ENCODE measurements around the gene GRIK4. TPM values are rescaled to one million over a fixed set of nuclear protein-coding genes. Genes with fewer than 3 reads are reported as not detected.

Gene GRIK4
- total and polyA plus RNA-seq, 2 experiments from 2014 or later = not detected

GRCh38 chr11:120912915-120913314 lies 401.4 kb downstream of the GRIK4 start:
- TF ChIP-seq EZH2 (IDR thresholded peaks at IDR 0.05; ENCODE audit: insufficient read depth, poor library complexity, severe bottlenecking) (no peak), EZH2phosphoT487 (IDR thresholded peaks at IDR 0.05; ENCODE audit: insufficient read depth, low read depth) (no peak)
- H4K20me1 ChIP-seq (ENCODE audit: insufficient read depth) = no peaks in the 10 kb centered on the region
- 24 to 38% methylated on average over 2 of the region's 2 CpGs for WGBS, 2 experiments (ENCODE audit: low coverage in 1 of 2, low lambda C conversion rate in 2 of 2, missing lambda C conversion rate in 2 of 2)
- H3K9me3 ChIP-seq (ENCODE audit: low read depth) = no peaks in the 10 kb centered on the region
- H3K9me2 ChIP-seq (ENCODE audit: insufficient read depth) = no peaks in the 10 kb centered on the region
- no peaks in the 10 kb centered on the region for H3K4me1 ChIP-seq (ENCODE audit: insufficient read depth)
- no peak overlapping the region for H2AFZ ChIP-seq
- no peaks in the 10 kb centered on the region for H3K79me2 ChIP-seq (ENCODE audit: insufficient read depth)
- in situ Hi-C loops (cut with MboI) = no loop called here
- H3K27ac ChIP-seq = no peak overlapping the region
- H3K36me3 ChIP-seq (ENCODE audit: low read depth) = no peaks in the 10 kb centered on the region
- DNase-seq = no peak
- H3K4me3 ChIP-seq = no peak overlapping the region
- no peak overlapping the region for H3K4me2 ChIP-seq (ENCODE audit: unreplicated experiment)
- H3K27me3 ChIP-seq (replicated peaks; ENCODE audit: insufficient read depth) = peaks cover 19% of the 10 kb centered on the region
- H3K9ac ChIP-seq = no peak overlapping the region
- H3F3A ChIP-seq (ENCODE audit: insufficient read depth) = no peaks in the 10 kb centered on the region

GRCh38 chr11:120914021-120914420 lies 402.5 kb downstream of the GRIK4 start:
- Histone ChIP-seq H3K79me2 (ENCODE audit: insufficient read depth) (no peaks in the 10 kb centered on the region), H3K27ac (no peak overlapping the region), H3K4me3 (no peak overlapping the region), H3K36me3 (ENCODE audit: low read depth) (no peaks in the 10 kb centered on the region), H3K4me1 (ENCODE audit: insufficient read depth) (no peaks in the 10 kb centered on the region), H3K9me3 (ENCODE audit: low read depth) (no peaks in the 10 kb centered on the region), H3K27me3 (replicated peaks; ENCODE audit: insufficient read depth) (peaks cover 27% of the 10 kb centered on the region), H3K9me2 (ENCODE audit: insufficient read depth) (no peaks in the 10 kb centered on the region), H3K4me2 (ENCODE audit: unreplicated experiment) (no peak overlapping the region), H3K9ac (no peak overlapping the region), H3F3A (ENCODE audit: insufficient read depth) (no peaks in the 10 kb centered on the region), H4K20me1 (ENCODE audit: insufficient read depth) (no peaks in the 10 kb centered on the region), H2AFZ (no peak overlapping the region)
- 67 to 69% methylated on average over 5 of the region's 5 CpGs for WGBS, 2 experiments (ENCODE audit: low coverage in 1 of 2, low lambda C conversion rate in 2 of 2, missing lambda C conversion rate in 2 of 2)
- in situ Hi-C loops (cut with MboI) = no loop called here
- TF ChIP-seq EZH2phosphoT487 (IDR thresholded peaks at IDR 0.05; ENCODE audit: insufficient read depth, low read depth) = no peak
- TF ChIP-seq EZH2 (IDR thresholded peaks at IDR 0.05; ENCODE audit: insufficient read depth, poor library complexity, severe bottlenecking) = no peak
- no peak for DNase-seq

- Histone ChIP-seq H3K9ac (no peak overlapping the region), H3K9me2 (ENCODE audit: insufficient read depth) (no peaks in the 10 kb centered on the region), H3K4me1 (ENCODE audit: insufficient read depth) (no peaks in the 10 kb centered on the region), H2AFZ (no peak overlapping the region), H3K79me2 (ENCODE audit: insufficient read depth) (no peaks in the 10 kb centered on the region), H3K9me3 (ENCODE audit: low read depth) (no peaks in the 10 kb centered on the region), H3K27ac (no peak overlapping the region), H3K36me3 (ENCODE audit: low read depth) (no peaks in the 10 kb centered on the region), H3K27me3 (replicated peaks; ENCODE audit: insufficient read depth) (peaks cover 29% of the 10 kb centered on the region), H3K4me3 (no peak overlapping the region), H3F3A (ENCODE audit: insufficient read depth) (no peaks in the 10 kb centered on the region), H4K20me1 (ENCODE audit: insufficient read depth) (no peaks in the 10 kb centered on the region), H3K4me2 (ENCODE audit: unreplicated experiment) (no peak overlapping the region)
- 57 to 61% methylated on average over 4 of the region's 4 CpGs for WGBS, 2 experiments (ENCODE audit: low coverage in 1 of 2, low lambda C conversion rate in 2 of 2, missing lambda C conversion rate in 2 of 2)
- no peak for TF ChIP-seq EZH2 (IDR thresholded peaks at IDR 0.05; ENCODE audit: insufficient read depth, poor library complexity, severe bottlenecking)
- no peak for TF ChIP-seq EZH2phosphoT487 (IDR thresholded peaks at IDR 0.05; ENCODE audit: insufficient read depth, low read depth)
- in situ Hi-C loops (cut with MboI) = no loop called here
- no peak for DNase-seq
Observed at GRCh38 chr11:120914601-120915000, 403.1 kb downstream of the GRIK4 start.

GRCh38 chr11:120917559-120918239 lies 406.2 kb downstream of the GRIK4 start:
- no peaks in the 10 kb centered on the region for H3K9me3 ChIP-seq (ENCODE audit: low read depth)
- H3K79me2 ChIP-seq (ENCODE audit: insufficient read depth) = no peaks in the 10 kb centered on the region
- in situ Hi-C loops (cut with MboI) = no loop called here
- H3K4me1 ChIP-seq (ENCODE audit: insufficient read depth) = no peaks in the 10 kb centered on the region
- no peak overlapping the region for H3K4me2 ChIP-seq (ENCODE audit: unreplicated experiment)
- H3K9me2 ChIP-seq (ENCODE audit: insufficient read depth) = no peaks in the 10 kb centered on the region
- H3K4me3 ChIP-seq = no peak overlapping the region
- TF ChIP-seq EZH2phosphoT487 (IDR thresholded peaks at IDR 0.05; ENCODE audit: insufficient read depth, low read depth) (no peak), EZH2 (IDR thresholded peaks at IDR 0.05; ENCODE audit: insufficient read depth, poor library complexity, severe bottlenecking) (no peak)
- WGBS, 2 experiments (ENCODE audit: low coverage in 1 of 2, low lambda C conversion rate in 2 of 2, missing lambda C conversion rate in 2 of 2) = 39 to 40% methylated on average over 6 of the region's 6 CpGs
- peaks cover 29% of the 10 kb centered on the region for H3K27me3 ChIP-seq (replicated peaks; ENCODE audit: insufficient read depth)
- no peak overlapping the region for H2AFZ ChIP-seq
- no peak overlapping the region for H3K27ac ChIP-seq
- no peaks in the 10 kb centered on the region for H4K20me1 ChIP-seq (ENCODE audit: insufficient read depth)
- no peaks in the 10 kb centered on the region for H3F3A ChIP-seq (ENCODE audit: insufficient read depth)
- no peaks in the 10 kb centered on the region for H3K36me3 ChIP-seq (ENCODE audit: low read depth)
- no peak for DNase-seq
- no peak overlapping the region for H3K9ac ChIP-seq
